NCI-H524 (cell line): ENCODE measurements around the gene PLXNA2.
A peak's percentile ranks its signal among the peaks of the same experiment; 100 is the strongest.

Source experiments
- DNase-seq, 2 experiments: peaks; one replicate each; lab custom pipeline; 2025; lab: John Stamatoyannopoulos, UW

PLXNA2 gene

DNA sequence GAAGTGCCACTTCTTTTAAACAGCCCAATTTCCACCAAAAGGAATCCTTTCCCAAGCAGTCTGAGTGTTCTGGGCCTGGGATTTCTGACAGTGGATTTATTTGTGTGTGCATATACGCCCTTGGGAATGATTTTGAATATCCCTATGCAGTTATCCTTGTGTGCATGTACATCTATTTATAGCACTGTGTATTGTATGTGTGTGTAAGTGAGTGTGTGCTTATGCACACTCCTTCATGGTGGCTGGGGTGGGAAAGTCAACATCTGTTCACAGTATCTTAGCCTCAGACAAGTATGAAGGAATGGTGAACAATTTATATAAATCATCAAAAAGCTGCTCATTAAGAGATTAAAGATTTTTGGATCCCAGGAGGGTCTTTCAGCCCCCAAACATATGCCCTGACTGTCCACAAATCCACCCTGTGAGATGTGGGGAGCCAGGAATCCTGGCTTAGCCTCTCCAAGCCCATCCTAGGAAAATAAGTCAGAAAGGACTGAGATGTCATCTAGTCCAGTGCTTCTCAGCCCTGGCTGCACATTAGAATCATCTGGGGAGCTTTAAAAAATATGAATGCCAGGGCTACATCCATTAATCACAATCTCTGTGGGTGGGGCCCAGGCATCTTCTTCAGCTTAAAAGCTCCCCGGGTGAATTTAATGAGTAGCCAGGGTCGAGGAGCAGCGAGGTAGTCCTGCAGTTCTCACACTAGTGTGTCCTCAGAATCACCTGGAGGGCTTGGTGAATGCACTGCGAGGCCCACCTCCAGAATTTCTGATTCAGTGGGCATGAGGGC lies 101.4 kb downstream of the PLXNA2 start:
- DNase-seq, result peak; percentile 23 to 26

- peak in 1 of 2 experiments; percentile 72 for DNase-seq
Observed at GRCh38 chr1:208141610-208142192, 102.5 kb downstream of the PLXNA2 start.

- peak; percentile 24 to 62 for DNase-seq
Observed at GRCh38 chr1:208139434-208140045, 104.6 kb downstream of the PLXNA2 start.

DNA sequence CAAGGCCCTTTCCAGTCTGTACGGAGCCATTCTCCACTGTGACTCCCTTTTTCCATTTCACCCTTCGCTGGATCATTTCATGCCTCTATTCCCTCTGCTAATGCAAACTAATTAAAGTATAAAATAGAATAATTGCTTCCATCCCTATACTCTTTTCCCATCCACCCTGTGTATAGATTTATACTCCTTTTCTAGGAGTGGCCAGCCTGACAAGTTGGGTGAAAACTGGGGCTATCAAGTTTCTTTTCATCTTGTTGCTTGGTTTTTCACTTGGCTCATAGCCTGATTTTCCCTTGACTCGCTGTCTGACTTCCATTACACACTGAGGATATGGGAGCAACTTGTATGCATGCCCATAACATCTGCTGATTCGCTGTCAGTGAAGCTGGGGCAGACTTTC lies 107.0 kb downstream of the PLXNA2 start:
- DNase-seq, result peak; percentile 36 to 68

DNA sequence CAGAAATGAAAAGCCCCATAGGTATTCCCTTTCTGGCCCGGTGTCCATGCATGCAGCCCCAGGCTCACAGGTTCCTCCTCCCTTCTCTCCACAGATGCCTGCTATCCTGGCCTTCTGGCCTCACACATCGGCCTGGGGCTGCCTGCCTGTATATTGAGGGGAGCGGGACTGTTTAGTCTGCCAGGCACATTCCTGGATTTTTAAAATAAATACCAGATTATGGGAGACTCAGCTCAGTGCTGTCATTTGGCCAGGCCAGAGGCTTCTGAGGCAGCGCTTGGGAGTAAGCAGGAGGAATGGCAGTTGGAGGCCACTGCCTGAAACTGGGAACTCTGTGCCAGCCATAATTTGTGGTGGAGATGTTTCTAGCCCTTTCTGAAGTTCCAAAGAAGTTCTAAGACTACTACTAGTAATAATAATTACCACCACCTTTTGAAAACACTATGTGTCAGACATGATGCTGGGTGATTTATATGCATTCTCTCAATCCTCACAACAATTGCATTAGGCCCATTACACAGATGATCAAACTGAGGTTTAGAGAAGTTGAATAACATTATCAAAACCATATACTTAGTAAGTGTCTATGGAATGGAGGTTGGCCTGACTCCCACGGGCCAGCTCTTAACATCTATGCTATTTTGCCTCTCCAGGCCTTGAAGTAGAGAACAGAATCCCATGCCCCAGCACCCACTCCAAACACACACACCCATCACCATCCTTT lies 107.6 kb downstream of the PLXNA2 start:
- DNase-seq, result no peak

DNA sequence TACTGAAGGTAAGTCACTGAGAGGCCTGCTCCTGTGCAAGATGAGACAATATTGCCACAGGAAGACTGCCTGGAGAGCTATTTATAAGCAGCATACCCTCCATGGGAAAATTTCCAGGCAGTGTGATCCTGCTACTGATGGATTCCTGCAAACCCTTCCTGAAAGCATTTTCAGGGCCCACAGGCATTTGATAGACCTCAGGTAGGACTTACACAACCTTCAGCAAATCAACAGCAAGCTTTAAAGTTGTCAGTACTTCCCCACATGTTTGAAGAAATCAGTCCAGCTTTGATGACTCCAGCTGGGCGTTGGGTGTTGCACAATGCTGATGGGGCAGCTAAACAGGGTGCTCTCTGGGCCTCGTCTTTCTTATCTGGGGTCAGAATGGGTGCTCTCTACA lies 108.8 kb downstream of the PLXNA2 start:
- no peak for DNase-seq

GRCh38 chr1:208134491-208134890 lies 109.7 kb downstream of the PLXNA2 start:
- no peak for DNase-seq

GRCh38 chr1:208133355-208133754 lies 110.8 kb downstream of the PLXNA2 start:
- DNase-seq, result no peak

DNA sequence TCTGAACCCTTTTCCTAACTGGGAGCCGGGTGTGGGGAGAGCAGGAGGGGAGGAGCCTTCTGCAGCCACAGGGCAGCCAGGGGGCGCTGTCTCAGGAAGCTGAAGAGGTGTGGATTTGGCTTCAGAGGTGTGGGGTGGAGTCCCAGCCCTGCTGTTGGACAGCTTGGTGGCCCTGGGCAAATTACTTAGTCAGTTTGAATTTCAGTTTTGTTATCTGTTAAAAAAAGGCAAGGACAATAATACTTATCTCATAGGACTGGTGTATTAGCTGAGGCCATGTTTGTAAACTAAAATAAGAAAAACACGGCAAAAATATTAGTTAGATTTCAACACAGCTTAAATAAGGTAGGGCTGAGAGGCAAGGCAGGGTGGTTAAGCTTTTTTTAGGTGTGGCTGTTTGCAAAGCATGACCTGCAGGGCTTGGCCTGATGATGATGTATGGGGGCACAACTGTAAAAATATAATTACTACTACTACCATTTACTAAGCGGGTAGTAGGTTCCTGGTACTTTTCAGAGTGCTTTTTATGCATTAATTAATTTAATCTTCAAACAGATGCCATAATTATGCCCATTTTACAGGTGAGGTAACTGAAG lies 111.8 kb downstream of the PLXNA2 start:
- DNase-seq, result peak; percentile 23 to 44

GRCh38 chr1:208131621-208132286 lies 112.4 kb downstream of the PLXNA2 start:
- DNase-seq, result no peak

GRCh38 chr1:208129487-208129886 lies 114.7 kb downstream of the PLXNA2 start:
- no peak for DNase-seq

DNA sequence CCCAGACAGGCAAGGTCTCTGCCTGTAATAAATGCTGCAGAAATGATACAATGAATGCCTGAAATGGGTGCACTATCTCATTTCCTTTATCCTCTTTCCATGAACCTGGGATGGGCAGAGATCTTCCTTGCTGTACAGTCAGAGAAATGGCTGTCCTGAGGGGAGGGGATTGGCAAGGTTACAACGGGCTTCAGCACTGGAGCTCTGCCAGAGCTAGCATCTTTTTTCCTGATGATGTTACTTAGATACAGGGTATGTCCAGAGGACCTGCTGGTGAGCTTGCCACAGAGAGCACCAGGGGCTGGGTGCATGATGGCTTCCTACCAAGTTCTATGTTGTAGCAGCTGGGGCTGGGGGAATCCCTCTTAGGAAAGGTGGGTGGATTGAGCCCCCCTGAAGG lies 115.1 kb downstream of the PLXNA2 start:
- DNase-seq, result no peak

DNA sequence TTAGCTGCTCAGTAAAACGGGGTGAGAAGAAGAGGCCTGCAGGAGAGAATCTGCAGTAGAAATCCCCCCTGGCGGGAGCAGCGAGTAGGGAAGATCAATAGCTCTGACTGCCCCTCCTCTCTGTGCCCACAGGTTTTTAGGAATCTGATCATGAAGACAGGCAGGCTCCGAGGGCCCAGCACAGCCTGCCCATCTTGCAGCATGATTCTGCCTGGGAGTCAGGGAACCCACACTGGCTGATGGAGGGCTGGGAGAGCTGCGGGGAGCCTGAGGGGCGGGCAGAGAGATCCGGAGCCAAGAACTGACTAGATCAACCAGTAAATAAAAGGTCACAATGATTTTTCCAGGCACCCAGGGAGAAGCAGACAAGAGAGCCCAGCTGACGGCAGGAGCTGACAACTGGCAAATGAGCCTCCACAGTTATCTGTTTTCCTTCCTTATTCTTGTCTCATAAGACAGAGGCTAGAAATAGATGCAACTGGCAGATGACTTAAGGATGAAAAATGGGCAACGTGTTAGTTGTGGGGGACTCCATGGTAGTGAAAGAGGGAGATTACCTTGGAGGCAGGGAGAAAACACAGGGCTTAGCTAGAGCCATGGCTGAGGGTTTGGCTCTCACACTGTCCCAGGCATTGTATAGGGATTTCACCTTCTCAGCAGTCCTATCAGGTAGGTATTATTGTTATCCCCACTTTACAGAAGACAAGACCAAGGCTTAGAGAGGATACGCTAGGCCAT lies 116.2 kb downstream of the PLXNA2 start:
- no peak for DNase-seq

DNA sequence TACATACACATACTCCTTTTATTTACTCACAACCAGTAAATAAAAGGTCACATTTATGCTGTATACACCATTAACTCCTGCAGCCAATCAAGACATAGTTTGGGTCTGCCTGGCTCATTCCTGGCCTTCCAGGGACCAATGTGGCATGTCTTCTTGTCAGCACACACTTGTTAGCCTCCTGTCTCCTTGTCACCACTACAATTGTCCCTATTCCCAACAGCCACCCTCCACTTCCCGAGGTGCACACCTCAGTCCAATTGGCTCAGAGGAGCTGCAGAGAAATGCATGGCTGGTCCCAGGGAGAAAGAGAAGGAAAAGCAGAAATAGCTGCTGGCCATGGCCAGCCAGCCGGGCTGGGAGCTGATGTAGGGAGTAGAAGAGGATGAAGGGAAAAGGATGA lies 116.9 kb downstream of the PLXNA2 start:
- no peak for DNase-seq

GRCh38 chr1:208126108-208126507 lies 118.1 kb downstream of the PLXNA2 start:
- DNase-seq, result no peak

DNA sequence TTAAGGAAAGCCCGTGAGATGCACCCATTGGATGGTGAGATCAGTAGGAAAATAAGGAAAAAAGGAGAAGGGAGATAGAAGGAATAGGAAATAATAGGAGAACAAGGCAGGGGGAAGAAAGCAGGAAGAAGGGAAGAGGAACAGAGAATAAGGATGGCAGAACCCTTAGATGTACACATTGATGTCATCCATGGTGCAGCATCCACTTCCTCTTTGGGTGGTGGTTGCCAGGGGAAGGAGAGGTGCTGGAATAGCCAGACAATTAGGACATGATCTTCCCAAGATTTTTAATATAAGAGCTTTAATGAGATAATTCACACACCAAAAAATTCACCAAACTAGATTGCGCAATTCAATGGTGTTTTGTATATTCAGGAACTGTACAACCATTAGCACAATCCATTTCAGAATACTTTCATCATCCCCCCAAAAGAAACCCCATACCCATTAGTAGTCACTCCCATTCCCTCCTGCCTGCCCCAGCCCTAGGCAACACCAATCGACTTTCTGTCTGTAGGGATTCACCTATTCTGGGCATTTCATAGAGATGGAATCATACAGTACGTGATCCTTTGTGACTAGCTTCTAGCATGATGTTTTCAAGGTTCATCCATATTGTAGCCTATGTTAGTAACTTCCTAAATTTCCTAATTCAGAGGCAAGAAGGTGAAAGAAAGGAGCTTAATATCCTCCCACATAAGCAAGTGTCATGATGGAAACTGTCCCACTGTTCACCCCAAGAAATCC lies 121.4 kb downstream of the PLXNA2 start:
- no peak for DNase-seq

- DNase-seq, result no peak
Observed at GRCh38 chr1:208121813-208122364, 122.3 kb downstream of the PLXNA2 start.

GRCh38 chr1:208120431-208120790 lies 123.8 kb downstream of the PLXNA2 start:
- no peak for DNase-seq

DNA sequence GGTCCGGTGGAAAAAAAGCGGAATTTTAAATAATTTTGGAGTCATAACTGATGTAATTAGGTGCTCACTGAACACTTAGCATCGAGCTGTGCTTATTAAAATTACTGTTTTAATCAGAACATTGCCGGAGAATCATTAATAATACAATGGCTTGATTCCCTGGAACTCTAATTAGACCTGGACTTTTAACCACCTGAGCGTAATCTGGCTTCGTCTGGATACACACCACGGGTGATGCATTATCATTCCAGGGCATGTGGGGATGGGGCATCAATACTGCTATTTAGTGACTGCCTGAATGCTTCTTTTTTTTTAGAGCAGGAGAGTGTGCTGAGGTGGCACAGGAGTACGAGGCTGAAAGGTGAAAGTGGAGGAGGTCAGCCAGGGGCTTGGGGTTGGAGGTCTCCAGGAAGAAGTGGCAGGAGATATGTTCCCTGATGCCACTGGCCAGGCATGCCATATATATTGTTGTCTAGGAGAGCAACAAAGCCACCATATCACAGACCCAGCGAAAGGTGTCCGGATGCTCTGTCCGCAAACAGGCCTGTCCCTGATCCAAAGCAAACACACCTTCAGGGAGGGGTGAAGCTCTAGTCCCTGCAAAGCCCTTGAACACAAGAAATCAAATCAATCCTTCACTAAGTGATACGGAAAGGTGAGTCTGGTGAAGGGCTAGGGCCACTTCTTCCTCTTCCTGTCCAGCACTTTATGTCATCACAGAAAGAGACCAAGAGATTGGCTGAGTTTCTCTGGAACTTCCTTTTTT lies 125.2 kb downstream of the PLXNA2 start:
- DNase-seq, result no peak
